Nephron progenitor cell (in vitro differentiated cells): ENCODE results near the gene ITGB8.

Experiments
- DNase-seq: peaks from one replicate; pipeline ENCODE4 v3.0.0; 2021
- H3K27ac Mint-ChIP-seq: 2 replicates; pipeline ENCODE4 v1.8.0; 2021; ENCODE audit warnings: mild to moderate bottlenecking, moderate library complexity, mixed read lengths
- H3K27me3 Mint-ChIP-seq: 2 replicates; pipeline ENCODE4 v1.8.0; 2021; ENCODE audit warnings: mild to moderate bottlenecking, low read depth, mixed read lengths; ENCODE audit not compliant: poor library complexity
- H3K36me3 Mint-ChIP-seq: 2 replicates; pipeline ENCODE4 v1.8.0; 2021; ENCODE audit warnings: low read depth, mixed read lengths
- H3K4me1 Mint-ChIP-seq: 2 replicates; pipeline ENCODE4 v1.8.0; 2021; ENCODE audit warnings: mixed read lengths
- H3K4me3 Mint-ChIP-seq: 2 replicates; pipeline ENCODE4 v1.8.0; 2021; ENCODE audit warnings: mild to moderate bottlenecking, moderate library complexity, mixed read lengths
- H3K9me3 Mint-ChIP-seq: 2 replicates; pipeline ENCODE4 v1.8.0; 2021; ENCODE audit warnings: mild to moderate bottlenecking, moderate library complexity, mixed read lengths
- CTCF ChIP-seq: fragments of 200-600 bp; sonication (generic); IDR thresholded peaks from 2 replicates; pipeline ENCODE4 v1.5.0; 2021; ENCODE audit warnings: antibody characterized with exemption

The ITGB8 gene

GRCh38 chr7:20359341-20359963 lies 28.8 kb downstream of the ITGB8 start:
- DNase-seq = no peak

GRCh38 chr7:20362574-20363253 lies 32.0 kb downstream of the ITGB8 start:
- H3K4me1 Mint-ChIP-seq = peaks cover 10% of the 10 kb centered on the region

More at GRCh38 chr7:20359341-20359963, 28.8 kb downstream of the ITGB8 start:
- Mint-ChIP-seq H3K36me3 (peaks cover 55% of the 10 kb centered on the region), H3K4me1 (peaks cover 28% of the 10 kb centered on the region), H3K4me3 (no peak overlapping the region), H3K27me3 (no peaks in the 10 kb centered on the region), H3K9me3 (no peaks in the 10 kb centered on the region), H3K27ac (peak overlapping the region; percentile 57)
- no peak for TF ChIP-seq CTCF

GRCh38 chr7:20364571-20365196 lies 34.0 kb downstream of the ITGB8 start:
- peaks cover 80% of the 10 kb centered on the region for H3K36me3 Mint-ChIP-seq
- H3K27ac Mint-ChIP-seq = no peak overlapping the region
- no peak for TF ChIP-seq CTCF
- H3K27me3 Mint-ChIP-seq = no peaks in the 10 kb centered on the region
- DNase-seq = no peak
- H3K4me1 Mint-ChIP-seq = peaks cover 4% of the 10 kb centered on the region
- no peak overlapping the region for H3K4me3 Mint-ChIP-seq
- H3K9me3 Mint-ChIP-seq = no peaks in the 10 kb centered on the region

More at GRCh38 chr7:20362574-20363253, 32.0 kb downstream of the ITGB8 start:
- no peak for TF ChIP-seq CTCF
- DNase-seq = no peak
- peaks cover 79% of the 10 kb centered on the region for H3K36me3 Mint-ChIP-seq
- no peak overlapping the region for H3K27ac Mint-ChIP-seq
- no peak overlapping the region for H3K4me3 Mint-ChIP-seq
- H3K27me3 Mint-ChIP-seq = no peaks in the 10 kb centered on the region
- no peaks in the 10 kb centered on the region for H3K9me3 Mint-ChIP-seq

- Mint-ChIP-seq H3K36me3 (peaks cover 80% of the 10 kb centered on the region), H3K27me3 (no peaks in the 10 kb centered on the region), H3K27ac (peak overlapping the region; percentile 60), H3K4me3 (no peak overlapping the region), H3K9me3 (no peaks in the 10 kb centered on the region), H3K4me1 (no peaks in the 10 kb centered on the region)
- no peak for TF ChIP-seq CTCF
- no peak for DNase-seq
These were observed 34.8 kb downstream of the ITGB8 start for GRCh38 chr7:20365486-20365885.

GRCh38 chr7:20374399-20374798 lies 43.7 kb downstream of the ITGB8 start:
- H3K27ac Mint-ChIP-seq = no peak overlapping the region
- peaks cover 6% of the 10 kb centered on the region for H3K4me1 Mint-ChIP-seq
- H3K4me3 Mint-ChIP-seq = no peak overlapping the region
- TF ChIP-seq CTCF = no peak
- H3K27me3 Mint-ChIP-seq = peaks cover 2% of the 10 kb centered on the region
- H3K36me3 Mint-ChIP-seq = peaks cover 30% of the 10 kb centered on the region
- DNase-seq = no peak
- H3K9me3 Mint-ChIP-seq = no peaks in the 10 kb centered on the region
